ENCODE data around the gene RXRG. TPM values are rescaled to one million over a fixed set of nuclear protein-coding genes. Genes with fewer than 3 reads are reported as not detected.

The RXRG gene
- total and polyA plus RNA-seq, 5 donors: 1.4 to 4.7 (median 3.6) TPM

DNA sequence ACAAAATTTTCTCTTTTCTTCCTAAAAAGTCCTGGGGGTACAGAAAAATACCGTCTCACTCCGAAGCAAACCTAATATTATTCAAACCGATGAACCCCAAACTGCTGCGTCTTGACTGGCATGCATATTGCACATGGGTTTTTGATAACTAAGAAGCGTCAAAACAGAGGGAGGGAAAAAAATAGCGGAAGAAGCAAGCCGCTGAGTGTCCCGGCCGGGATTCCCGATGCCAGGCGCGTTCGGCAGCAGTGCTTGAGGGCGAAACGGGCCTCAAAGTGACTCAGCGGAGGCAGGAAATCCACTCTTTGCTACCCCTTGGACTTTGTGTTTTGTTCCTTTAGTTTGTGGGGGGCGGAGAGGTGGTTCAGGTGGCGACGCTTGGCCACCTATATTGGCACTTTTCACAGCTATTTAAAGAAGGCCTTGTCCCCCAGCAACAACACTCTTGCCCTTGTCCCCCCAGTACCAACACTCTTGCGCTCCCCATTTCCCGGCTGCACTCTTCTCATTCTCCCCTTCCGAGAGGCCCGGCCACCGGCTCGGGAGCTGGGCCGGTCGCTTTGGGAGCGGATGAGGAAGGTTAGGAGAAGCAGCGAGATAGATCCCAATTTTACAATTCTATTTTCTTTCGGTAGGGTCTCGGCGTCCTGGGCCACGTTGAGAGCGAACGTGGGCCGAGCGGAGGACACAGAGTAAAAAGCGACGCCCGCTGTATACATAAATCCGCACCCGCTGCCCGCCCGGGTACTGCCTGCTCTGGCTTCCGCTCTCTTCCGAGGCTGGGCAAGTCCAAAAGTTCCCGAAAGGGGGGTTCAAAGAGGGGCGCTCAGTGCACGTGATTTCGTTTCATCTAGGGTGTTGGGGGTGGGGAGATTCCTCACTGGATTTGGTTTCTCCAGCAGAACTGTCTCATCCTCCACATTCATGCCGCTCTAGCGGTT is 90.9 kb downstream of the RXRG start:
- Histone ChIP-seq H3K9me3 (ENCODE audit: control insufficient read depth, low read length) (no peaks in the 10 kb centered on the region), H3K4me1 (ENCODE audit: control insufficient read depth, insufficient read depth, low read length) (peaks cover 10% of the 10 kb centered on the region), H3K27ac (ENCODE audit: low read length) (no peak overlapping the region), H3K4me3 (ENCODE audit: low read length) (no peak overlapping the region), H3K27me3 (ENCODE audit: control insufficient read depth, insufficient read depth) (no peaks in the 10 kb centered on the region)
- 6% methylated on average over 52 of the region's 52 CpGs for WGBS
- no peak for ATAC-seq
- DNase-seq: no peak
- intact Hi-C loops (cut with DNase I): no loop called here

DNA sequence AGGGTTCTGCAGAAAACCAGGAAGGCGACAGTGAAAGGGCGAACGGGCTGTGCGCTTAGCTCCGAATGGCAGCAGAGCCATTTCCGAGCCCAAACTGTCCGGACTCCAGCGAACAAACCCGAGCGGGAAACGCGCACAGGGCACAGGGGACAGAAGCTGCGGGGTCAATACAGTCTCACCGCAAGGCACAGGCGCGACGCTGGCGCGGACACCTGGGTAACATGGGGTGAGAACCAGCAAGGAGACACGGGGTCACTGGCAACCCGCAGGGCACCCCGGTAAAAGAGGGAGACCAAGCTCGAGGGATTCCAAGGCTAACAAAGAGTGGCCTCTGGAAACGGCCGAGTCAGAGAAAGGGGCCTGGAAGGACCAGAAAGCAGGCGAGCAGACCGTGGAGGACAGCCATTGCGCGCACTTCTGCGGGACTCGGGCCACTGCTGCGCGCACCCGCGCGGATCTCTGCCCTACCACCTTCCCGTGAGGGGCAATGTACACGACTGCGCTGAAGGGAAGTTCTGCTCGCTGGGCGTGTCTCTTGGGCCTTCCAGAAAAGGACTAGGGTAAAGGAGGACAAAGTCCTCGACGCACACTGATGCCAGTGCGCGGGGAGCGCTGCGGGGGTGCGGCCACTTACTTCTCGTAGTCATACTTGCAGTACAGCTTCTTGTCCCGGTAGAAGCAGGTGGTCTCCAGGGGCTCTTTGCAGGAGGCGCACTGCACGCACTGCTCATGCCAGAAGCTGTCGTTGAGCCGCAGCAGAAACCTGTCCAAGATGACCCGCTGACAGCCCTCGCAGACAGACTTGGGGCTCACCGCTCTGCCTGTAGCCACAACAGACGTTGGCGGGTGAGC is 92.3 kb downstream of the RXRG start:
- ATAC-seq (peak in 1 of 2 donors; percentile 26), DNase-seq (no peak)
- intact Hi-C loops (cut with DNase I): no loop called here
- WGBS: 5% methylated on average over 59 of the region's 59 CpGs
- H3K27ac ChIP-seq (ENCODE audit: low read length): no peak overlapping the region
- peaks cover 10% of the 10 kb centered on the region for H3K4me1 ChIP-seq (ENCODE audit: control insufficient read depth, insufficient read depth, low read length)
- H3K9me3 ChIP-seq (ENCODE audit: control insufficient read depth, low read length): no peaks in the 10 kb centered on the region
- H3K27me3 ChIP-seq (ENCODE audit: control insufficient read depth, insufficient read depth): no peaks in the 10 kb centered on the region
- H3K4me3 ChIP-seq (ENCODE audit: low read length): no peak overlapping the region

DNA sequence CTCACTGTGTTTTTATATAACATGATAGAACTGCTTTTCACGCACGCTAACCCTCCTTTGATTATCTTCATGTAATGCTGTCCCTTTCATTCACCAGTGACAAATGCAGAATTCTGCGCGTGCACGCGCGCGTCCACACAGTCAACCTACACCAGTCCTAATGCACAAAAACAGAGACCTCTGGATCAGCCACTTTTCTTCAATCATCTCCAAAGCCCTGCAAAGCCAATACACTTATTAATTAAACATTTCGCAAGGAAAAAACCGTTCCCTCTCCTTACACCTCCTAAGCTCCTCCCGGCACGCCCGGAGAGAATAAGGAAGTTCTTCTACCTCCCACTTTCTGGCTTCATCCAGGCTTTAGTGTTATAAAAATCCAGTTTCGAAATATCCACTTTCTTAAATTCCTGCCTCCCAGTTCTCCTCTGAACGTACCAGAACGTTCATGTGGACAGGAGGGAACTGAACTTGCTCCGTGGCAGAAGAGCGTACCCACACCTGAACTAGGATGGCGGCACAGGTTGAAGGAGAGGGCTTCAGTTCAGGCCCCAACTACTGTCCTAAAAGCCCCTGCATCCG is 93.0 kb downstream of the RXRG start:
- Histone ChIP-seq H3K4me1 (ENCODE audit: control insufficient read depth, insufficient read depth, low read length) (peaks cover 10% of the 10 kb centered on the region), H3K9me3 (ENCODE audit: control insufficient read depth, low read length) (no peaks in the 10 kb centered on the region), H3K27ac (ENCODE audit: low read length) (no peak overlapping the region), H3K27me3 (ENCODE audit: control insufficient read depth, insufficient read depth) (peaks cover 3% of the 10 kb centered on the region), H3K4me3 (ENCODE audit: low read length) (no peak overlapping the region)
- intact Hi-C loops (cut with DNase I): no loop called here
- DNase-seq (no peak), ATAC-seq (no peak)
- WGBS: 11% methylated on average over 20 of the region's 20 CpGs

Other genes with a start within 250 kb of the RXRG start
- not detected for gene LMX1A, start 88.4 kb downstream of the RXRG start, total RNA-seq
- gene LMX1A, start 88.4 kb downstream of the RXRG start, polyA plus RNA-seq: not detected
- gene LRRC52, start 98.9 kb upstream of the RXRG start, total RNA-seq: not detected
- gene LRRC52, start 98.9 kb upstream of the RXRG start, polyA plus RNA-seq: 0.05 TPM
- 100 to 1,000 TPM; 444 to 541 (median 465) TPM for gene MGST3, start 186.1 kb upstream of the RXRG start, total RNA-seq
- gene MGST3, start 186.1 kb upstream of the RXRG start, polyA plus RNA-seq: 805 TPM

Data from right cardiac atrium (tissue), 5 donors.